IgD-negative memory B cell (primary cell): ENCODE data around the gene ZNF532. TPM values are rescaled to one million over a fixed set of nuclear protein-coding genes. Genes with fewer than 3 reads are reported as not detected.

Source experiments
- H3K27ac Mint-ChIP-seq, 3 donors: one replicate each; pipeline ENCODE4 v1.8.0; 2020 to 2022; ENCODE audit warnings: mild to moderate bottlenecking in 3 of 3, mixed read lengths in 3 of 3, moderate library complexity in 1 of 3
- H3K27me3 Mint-ChIP-seq: one replicate; pipeline ENCODE4 v1.8.0; 2021; ENCODE audit warnings: mixed read lengths
- H3K36me3 Mint-ChIP-seq: one replicate; pipeline ENCODE4 v1.8.0; 2020; ENCODE audit warnings: mild to moderate bottlenecking, mixed read lengths
- H3K4me1 Mint-ChIP-seq, 3 donors: one replicate each; pipeline ENCODE4 v1.8.0; 2020 to 2022; ENCODE audit warnings: mixed read lengths in 3 of 3, mild to moderate bottlenecking in 1 of 3
- H3K4me3 Mint-ChIP-seq, 4 donors: one replicate each; pipeline ENCODE4 v1.8.0; 2020 to 2022; ENCODE audit warnings: mild to moderate bottlenecking in 4 of 4, mixed read lengths in 4 of 4, moderate library complexity in 3 of 4
- H3K9me3 Mint-ChIP-seq, 3 donors: one replicate each; pipeline ENCODE4 v1.8.0; 2020 to 2021; ENCODE audit warnings: mixed read lengths in 3 of 3, mild to moderate bottlenecking in 1 of 3
- polyA plus RNA-seq: library from polyadenylated mRNA; unstranded; fragments of 300-500 nt; fragmentation: Illumina TruSeq; gene quantifications from one replicate; pipeline ENCODE4 v1.2.3, GENCODE V29; 2021

Gene ZNF532
- polyA plus RNA-seq, 1 donor from 2014 or later = 14.8 TPM

DNA sequence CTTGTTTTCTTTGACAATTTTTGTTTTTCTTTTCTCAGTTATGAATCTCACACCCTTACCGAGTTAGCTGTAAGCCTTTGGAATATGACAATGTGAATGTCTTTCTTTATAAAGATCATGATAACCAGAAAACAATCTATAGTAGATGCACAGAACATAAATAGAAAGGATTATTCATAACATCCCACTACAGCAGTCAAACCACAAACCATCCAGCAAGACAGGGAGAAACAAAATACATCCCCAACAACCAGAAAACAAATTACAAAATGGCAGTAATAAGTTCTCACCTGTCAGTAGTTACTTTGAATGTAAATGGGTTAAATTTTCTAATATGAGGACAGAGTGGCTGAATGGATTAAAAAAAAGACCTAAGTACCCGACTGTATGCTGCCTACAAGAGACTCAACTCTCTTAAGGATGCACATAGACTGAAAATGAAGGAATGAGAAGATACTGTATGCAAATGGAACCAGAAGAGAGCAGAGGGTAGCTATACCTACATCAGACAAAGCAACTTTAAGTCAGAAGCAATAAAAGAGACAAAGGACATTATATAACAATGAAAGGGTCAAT, 124.6 kb downstream of the ZNF532 start:
- peaks cover 2% of the 10 kb centered on the region for H3K36me3 Mint-ChIP-seq
- peaks cover 21 to 24% (median 24%) of the 10 kb centered on the region in 3 donors for H3K4me1 Mint-ChIP-seq
- no peak overlapping the region for H3K4me3 Mint-ChIP-seq
- H3K9me3 Mint-ChIP-seq = peaks cover 2 to 20% (median 5%) of the 10 kb centered on the region in 3 donors
- no peaks in the 10 kb centered on the region for H3K27me3 Mint-ChIP-seq
- H3K27ac Mint-ChIP-seq = peak overlapping the region in 1 of 3 donors; percentile 49

DNA sequence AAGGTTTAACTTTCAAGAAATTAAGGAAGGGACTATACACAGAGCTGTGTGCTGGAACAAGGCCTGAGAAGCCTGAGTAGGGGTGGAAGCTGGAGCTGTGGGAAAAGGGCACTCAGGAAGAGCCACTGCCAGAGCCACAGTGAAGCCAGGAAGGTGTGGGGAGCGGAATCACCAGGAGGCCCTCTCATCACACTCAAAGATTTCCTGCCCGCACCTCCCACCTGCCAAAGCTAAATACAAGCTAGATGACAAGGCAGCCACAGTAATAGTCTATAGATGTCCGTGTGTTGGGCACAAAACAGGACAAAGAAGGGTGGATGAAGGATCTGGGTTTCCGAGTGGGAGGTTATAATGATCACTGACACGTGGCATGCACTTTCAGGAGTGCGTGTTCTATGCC, 126.0 kb downstream of the ZNF532 start:
- Mint-ChIP-seq H3K27ac (peak overlapping the region in 1 of 3 donors; percentile 55), H3K4me3 (peak overlapping the region in 1 of 4 donors; percentile 29), H3K9me3 (peaks cover 2 to 20% (median 5%) of the 10 kb centered on the region in 3 donors), H3K36me3 (peaks cover 2% of the 10 kb centered on the region), H3K27me3 (no peaks in the 10 kb centered on the region), H3K4me1 (peaks cover 21 to 26% (median 24%) of the 10 kb centered on the region in 3 donors)

DNA sequence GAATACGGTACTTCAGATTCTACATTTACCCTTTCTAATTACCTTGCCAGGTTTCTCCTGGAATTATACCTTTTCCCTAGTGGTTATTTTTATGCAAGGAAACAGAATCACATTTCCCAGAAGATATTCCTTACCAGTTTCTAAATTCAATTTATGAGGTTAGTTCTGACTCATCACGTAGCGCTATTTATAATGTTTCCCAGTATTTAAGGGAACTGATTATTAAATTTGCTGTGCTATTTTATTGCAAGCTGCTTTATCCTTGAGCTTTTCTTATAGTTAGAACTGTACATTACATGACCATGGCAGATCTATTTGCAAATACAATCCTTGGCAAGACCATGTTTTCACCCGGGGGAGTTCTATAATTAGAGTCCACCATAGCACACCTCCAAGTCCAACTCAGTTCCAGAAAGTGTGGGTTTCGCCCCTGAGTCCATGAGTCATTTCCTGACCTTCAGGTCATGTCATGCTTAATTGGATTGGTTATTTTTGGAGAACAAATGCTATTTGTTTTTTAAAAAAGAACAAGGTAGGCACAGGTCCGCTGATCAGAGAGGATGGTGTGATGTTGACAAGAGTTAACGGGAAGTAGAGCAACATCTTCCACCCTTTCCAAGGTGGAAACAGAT, 126.6 kb downstream of the ZNF532 start:
- Mint-ChIP-seq H3K36me3 (peaks cover 2% of the 10 kb centered on the region), H3K27ac (peak overlapping the region in 2 of 3 donors; percentile 30 to 55), H3K9me3 (peaks cover 2 to 20% (median 5%) of the 10 kb centered on the region in 3 donors)

DNA sequence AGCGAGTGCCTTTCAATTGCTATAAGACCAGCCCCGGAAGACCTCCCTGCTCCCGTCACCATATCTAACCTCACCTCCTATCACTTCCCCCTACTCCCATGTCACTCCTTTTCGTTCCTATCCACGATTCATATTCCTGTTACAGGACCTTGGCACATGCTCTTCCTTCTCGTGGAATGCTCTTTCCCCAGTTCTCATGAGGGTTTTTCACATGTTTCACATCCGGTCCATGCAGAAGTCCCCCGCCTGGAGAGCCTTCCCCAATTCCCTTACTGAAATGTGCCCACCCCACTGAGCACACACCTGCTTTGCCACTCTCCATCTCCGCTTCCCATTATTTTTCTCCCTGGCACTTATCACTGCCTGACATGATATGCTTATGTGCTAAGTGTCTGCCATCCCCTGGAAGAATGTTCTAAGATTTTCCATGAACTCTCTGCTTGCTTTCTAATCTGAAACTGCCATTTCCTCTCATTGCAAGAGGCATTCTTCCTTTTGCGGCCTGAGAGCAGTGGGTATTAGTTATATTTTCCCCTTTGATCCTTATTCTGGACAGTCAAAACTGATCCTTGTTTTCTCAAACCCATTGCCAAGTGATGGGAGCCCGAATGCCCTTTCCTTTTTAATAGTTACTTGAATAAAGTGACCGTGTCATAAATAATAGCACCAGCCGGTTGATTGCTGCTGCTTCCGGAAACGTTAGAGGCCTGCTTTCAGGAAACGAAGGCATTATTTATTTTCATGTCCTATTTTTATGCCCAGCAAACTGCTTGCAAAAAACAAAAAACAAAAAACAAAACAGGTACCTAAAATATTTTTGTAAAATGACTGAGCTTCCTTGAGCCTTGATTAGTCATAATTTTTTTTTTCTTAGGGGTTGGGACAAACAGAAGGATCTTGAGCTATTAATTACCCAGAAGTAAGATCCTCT, 127.9 kb downstream of the ZNF532 start:
- Mint-ChIP-seq H3K9me3 (peaks cover 0 to 20% (median 2%) of the 10 kb centered on the region in 3 donors), H3K27me3 (no peaks in the 10 kb centered on the region), H3K27ac (peak overlapping the region; percentile 24 to 80 (median 30)), H3K36me3 (peaks cover 2% of the 10 kb centered on the region), H3K4me1 (peaks cover 26 to 28% (median 27%) of the 10 kb centered on the region in 3 donors), H3K4me3 (peak overlapping the region; percentile 0 to 74 (median 62))

More for the DNA sequence above, 126.6 kb downstream of the ZNF532 start:
- peaks cover 21 to 26% (median 24%) of the 10 kb centered on the region in 3 donors for H3K4me1 Mint-ChIP-seq
- peak overlapping the region in 1 of 4 donors; percentile 29 for H3K4me3 Mint-ChIP-seq
- no peaks in the 10 kb centered on the region for H3K27me3 Mint-ChIP-seq

DNA sequence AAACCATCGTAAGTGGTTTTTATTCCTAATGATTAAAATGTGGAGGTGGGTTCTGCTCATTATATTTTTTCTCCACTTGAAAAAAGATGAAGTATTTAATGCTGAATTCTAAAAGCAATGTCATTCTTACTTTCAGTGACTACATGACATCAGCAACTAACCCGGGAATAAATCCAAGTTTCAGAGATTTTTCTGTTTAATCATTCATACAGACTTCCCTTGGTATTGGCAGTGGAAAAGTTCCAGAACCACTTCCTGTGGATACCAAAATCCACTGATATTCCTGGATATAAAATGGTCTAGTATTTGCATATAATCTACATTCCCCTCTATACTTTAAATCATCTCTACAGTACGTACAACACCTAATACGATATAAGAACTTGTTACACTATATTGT, 128.6 kb downstream of the ZNF532 start:
- H3K27ac Mint-ChIP-seq = peak overlapping the region in 1 of 3 donors; percentile 80
- peak overlapping the region in 2 of 4 donors; percentile 46 to 47 for H3K4me3 Mint-ChIP-seq
- H3K36me3 Mint-ChIP-seq = peaks cover 2% of the 10 kb centered on the region
- H3K27me3 Mint-ChIP-seq = no peaks in the 10 kb centered on the region
- H3K4me1 Mint-ChIP-seq = peaks cover 26 to 30% (median 28%) of the 10 kb centered on the region in 3 donors
- H3K9me3 Mint-ChIP-seq = peaks cover 0 to 20% (median 2%) of the 10 kb centered on the region in 3 donors

DNA sequence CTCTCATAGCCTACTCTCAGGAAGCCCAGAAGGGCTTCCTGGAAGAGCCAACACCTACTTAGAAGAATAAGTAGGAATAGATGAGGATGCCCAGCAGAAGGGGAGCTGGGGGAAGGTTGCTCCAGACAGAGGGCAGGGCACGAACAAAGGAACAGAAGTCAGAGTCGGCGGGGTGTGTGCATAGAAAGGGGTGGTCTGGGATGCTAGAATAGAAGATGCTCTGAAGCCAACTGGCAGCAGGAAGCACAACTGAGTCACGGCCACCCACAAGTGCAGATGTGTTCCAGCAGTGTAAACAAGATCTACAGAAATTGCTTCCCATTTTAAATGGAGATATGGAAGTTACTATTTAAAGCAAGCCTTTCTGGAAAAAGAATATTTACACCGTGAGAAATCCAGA, 131.0 kb downstream of the ZNF532 start:
- Mint-ChIP-seq H3K9me3 (peaks cover 0 to 5% (median 0%) of the 10 kb centered on the region in 3 donors), H3K4me1 (peaks cover 31 to 41% (median 40%) of the 10 kb centered on the region in 3 donors), H3K4me3 (no peak overlapping the region), H3K36me3 (peaks cover 2% of the 10 kb centered on the region), H3K27ac (peak overlapping the region in 1 of 3 donors; percentile 44), H3K27me3 (peaks cover 2% of the 10 kb centered on the region)

DNA sequence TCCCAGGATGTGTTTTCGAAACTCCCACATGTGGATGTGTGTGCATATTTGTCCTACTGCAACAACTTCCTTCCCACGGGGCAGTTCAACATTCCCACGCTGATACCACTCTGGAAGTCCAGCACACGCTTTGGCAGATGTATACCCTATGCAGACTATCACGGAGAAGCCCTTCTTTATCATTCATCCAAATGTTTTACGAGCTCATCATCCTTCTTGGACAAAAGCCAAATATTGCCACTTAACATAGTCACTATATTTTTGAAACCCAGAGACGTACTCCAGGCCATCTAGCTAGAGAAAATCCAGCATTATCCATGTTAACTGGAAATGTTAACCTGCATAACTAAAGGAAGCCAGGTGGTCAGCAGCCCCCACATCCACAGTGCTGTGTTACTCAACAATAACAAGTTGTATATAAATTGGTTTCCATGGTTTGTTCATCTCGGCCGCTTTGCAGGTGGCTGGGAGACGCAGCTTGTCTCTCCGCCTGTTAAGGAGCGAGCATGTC, 131.5 kb downstream of the ZNF532 start:
- H3K9me3 Mint-ChIP-seq = peaks cover 0 to 5% (median 0%) of the 10 kb centered on the region in 3 donors
- peaks cover 2% of the 10 kb centered on the region for H3K27me3 Mint-ChIP-seq
- peaks cover 2% of the 10 kb centered on the region for H3K36me3 Mint-ChIP-seq
- H3K4me1 Mint-ChIP-seq = peaks cover 28 to 38% (median 38%) of the 10 kb centered on the region in 3 donors
- no peak overlapping the region for H3K4me3 Mint-ChIP-seq
- no peak overlapping the region for H3K27ac Mint-ChIP-seq

DNA sequence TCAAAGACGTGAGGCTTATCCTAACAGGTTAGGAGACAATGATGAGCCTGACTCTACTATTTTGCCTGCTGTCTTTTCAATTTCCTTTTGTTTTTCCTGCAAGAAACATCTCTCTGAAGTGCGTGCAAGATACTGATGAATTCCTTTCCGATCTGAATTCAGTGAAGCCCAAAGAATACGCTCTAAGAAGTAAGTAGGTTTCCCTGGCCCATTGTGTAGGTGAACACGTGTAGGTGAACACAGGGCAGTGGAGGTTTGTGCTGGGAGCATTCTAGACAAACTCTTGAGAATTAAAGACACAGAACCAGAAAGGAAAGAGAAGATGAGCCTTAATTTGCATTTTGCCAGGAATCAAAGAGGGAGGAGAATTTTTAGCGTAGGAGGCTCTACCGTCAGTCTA, 132.0 kb downstream of the ZNF532 start:
- H3K36me3 Mint-ChIP-seq = peaks cover 2% of the 10 kb centered on the region
- H3K9me3 Mint-ChIP-seq = peaks cover 0 to 5% (median 0%) of the 10 kb centered on the region in 3 donors
- peaks cover 23 to 33% (median 33%) of the 10 kb centered on the region in 3 donors for H3K4me1 Mint-ChIP-seq
- H3K27me3 Mint-ChIP-seq = peaks cover 2% of the 10 kb centered on the region
- no peak overlapping the region for H3K27ac Mint-ChIP-seq
- H3K4me3 Mint-ChIP-seq = no peak overlapping the region

DNA sequence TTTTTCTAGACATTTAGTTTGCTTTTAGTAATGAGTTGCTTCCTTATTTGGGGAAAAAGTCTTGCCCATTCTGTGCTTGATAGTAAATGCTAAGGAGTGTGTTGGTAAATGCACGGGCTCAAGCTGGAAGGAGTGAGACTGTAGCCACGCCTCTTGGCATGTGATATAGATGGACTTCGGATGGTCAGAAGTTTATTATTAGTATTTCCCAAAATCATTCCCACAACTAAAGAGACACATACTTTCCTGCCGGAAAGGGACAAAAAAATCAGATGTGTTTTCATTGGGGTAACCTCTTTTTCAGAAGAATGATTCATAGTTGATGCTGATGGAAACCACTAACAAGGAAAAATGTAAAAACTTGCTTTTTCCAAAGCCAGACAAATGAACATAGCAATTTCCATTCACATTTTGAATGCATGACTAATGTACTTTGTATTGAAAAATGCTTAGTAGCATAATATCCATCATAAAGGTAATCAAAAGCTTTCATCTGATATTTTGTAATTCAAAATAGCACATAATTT, 133.2 kb downstream of the ZNF532 start:
- H3K4me1 Mint-ChIP-seq = peaks cover 15 to 24% (median 21%) of the 10 kb centered on the region in 3 donors
- no peak overlapping the region for H3K27ac Mint-ChIP-seq
- peaks cover 2% of the 10 kb centered on the region for H3K27me3 Mint-ChIP-seq
- no peaks in the 10 kb centered on the region for H3K9me3 Mint-ChIP-seq
- no peak overlapping the region for H3K4me3 Mint-ChIP-seq
- H3K36me3 Mint-ChIP-seq = no peaks in the 10 kb centered on the region

DNA sequence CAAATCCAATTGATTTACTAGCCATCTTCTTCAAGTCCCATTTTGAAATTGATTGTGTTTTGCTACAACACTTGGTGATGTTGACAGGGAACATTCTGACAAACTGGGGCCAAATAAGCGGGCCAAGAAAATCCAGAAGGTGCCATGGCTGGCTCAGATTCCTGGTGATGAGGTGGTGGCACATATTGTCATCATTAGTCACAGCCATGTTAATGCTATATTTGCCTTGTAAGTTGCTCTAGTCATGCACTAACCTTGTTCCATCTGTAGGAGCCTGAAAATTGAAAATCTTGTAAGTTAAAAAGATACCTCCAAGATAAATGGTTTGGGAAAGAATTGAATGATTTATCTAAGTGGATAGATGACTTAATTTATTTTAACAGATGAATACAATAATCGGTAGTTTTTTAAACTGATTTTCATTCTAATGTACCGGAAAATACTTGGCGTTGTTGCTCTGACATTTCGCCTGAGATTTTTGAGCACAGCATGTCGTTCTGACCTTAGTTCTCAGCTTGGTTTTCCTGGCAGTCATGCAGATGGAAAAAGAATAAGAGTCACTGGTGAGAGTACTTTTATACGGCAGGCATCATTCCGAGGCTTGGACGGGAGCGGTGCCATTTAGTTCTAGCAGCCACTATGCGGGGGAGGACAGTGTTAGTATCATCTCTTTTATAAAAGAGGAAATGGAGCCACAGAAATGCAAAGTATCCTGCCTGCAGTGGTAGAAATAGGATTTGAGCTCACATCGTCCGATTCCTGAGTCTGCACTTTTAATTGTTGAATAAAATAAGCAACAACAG, 133.9 kb downstream of the ZNF532 start:
- peak overlapping the region; percentile 6 to 96 (median 83) for H3K4me3 Mint-ChIP-seq

DNA sequence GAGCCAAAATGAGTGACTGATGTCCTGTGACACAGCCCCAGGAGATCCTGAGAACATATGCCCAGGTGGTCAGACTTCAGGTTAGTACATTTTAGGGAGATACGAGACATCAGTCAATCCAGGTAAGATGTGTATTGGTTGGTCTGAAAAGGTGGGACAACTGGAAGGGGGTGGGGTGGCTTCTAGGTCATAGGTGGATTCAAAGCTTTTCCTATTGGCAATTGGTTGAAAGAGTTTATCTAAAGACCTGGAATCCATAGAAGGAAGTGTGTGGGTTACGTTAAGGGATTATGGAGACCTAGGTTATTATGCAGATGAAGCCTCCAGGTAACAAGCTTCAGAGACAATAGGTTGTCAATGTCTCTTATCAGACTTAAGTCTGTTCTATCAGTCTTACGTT, 136.5 kb downstream of the ZNF532 start:
- Mint-ChIP-seq H3K36me3 (no peaks in the 10 kb centered on the region), H3K27me3 (peaks cover 2% of the 10 kb centered on the region), H3K27ac (peak overlapping the region in 1 of 3 donors; percentile 19), H3K4me1 (peaks cover 10 to 16% (median 15%) of the 10 kb centered on the region in 3 donors), H3K9me3 (peaks cover 0 to 3% (median 0%) of the 10 kb centered on the region in 3 donors), H3K4me3 (no peak overlapping the region)

More for the DNA sequence above, 133.9 kb downstream of the ZNF532 start:
- Mint-ChIP-seq H3K9me3 (no peaks in the 10 kb centered on the region), H3K27me3 (peaks cover 2% of the 10 kb centered on the region), H3K27ac (peak overlapping the region in 2 of 3 donors; percentile 9 to 19), H3K4me1 (peaks cover 12 to 20% (median 19%) of the 10 kb centered on the region in 3 donors), H3K36me3 (no peaks in the 10 kb centered on the region)

DNA sequence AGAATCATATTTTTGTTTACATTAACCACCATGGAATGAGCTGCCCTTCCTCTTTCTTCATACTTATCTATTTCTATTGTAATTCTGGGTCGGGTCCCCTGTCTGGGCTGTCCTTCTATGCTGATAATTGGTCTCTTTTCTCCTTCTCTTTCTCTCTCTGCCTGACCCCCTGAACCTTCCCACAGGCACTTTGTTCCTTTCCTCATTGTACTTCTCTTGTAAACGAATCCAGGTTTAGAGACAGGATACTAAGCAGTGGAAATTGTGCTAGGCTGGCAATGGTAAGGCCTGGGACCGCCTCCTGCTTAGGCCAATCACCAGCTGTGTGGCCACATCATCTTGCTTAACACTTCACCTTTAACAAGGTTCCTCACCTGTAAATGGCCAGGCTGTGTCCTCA, 137.0 kb downstream of the ZNF532 start:
- H3K4me3 Mint-ChIP-seq = no peak overlapping the region
- peaks cover 0 to 3% (median 0%) of the 10 kb centered on the region in 3 donors for H3K9me3 Mint-ChIP-seq
- peaks cover 2% of the 10 kb centered on the region for H3K27me3 Mint-ChIP-seq
- H3K27ac Mint-ChIP-seq = no peak overlapping the region
- H3K36me3 Mint-ChIP-seq = no peaks in the 10 kb centered on the region
- peaks cover 7 to 16% (median 15%) of the 10 kb centered on the region in 3 donors for H3K4me1 Mint-ChIP-seq

DNA sequence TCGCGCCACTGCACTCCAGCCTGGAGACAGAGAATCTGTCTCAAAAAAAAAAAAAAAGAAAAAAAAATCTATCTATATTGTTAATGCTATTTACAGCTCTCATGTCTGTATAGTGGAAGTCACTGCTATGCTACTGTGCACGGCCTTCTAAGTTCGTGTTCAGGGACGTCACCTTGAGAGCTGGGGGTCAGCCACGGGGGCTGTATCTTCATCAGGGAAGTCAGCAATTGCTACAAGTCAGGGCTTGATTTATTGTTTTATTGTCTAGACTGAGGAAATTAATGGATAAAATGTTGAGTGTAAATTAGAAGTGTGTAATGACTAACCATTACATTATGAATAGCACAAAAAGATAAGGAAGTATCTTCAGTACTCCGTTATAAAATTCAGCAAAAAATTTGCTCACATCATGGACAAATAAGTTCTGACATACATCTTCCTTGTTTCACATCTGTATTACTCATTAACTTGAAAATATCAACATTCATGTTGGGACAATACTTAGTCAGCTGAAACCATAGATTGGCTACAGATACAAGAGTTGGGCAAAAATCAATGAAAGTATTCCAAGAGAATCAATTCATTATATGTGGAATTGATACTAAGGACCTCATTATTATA, 138.4 kb downstream of the ZNF532 start:
- Mint-ChIP-seq H3K36me3 (no peaks in the 10 kb centered on the region), H3K4me3 (no peak overlapping the region), H3K9me3 (peaks cover 0 to 3% (median 0%) of the 10 kb centered on the region in 3 donors), H3K27ac (no peak overlapping the region), H3K4me1 (peaks cover 5 to 13% (median 13%) of the 10 kb centered on the region in 3 donors), H3K27me3 (peaks cover 2% of the 10 kb centered on the region)
